HEK293T (cell line): ENCODE data around the gene BCOR.

Experiments used
- CTCF ChIA-PET: fragments of 350-600 bp; formaldehyde crosslinking; extraction: SDS; loops from one replicate; lab custom pipeline; 2021; ENCODE audit warnings: antibody characterized with exemption, inconsistent platforms; lab: Yijun Ruan, JAX
- POLR2A ChIA-PET: fragments of 350-600 bp; formaldehyde crosslinking; extraction: SDS; loops from one replicate; lab custom pipeline; 2020; ENCODE audit warnings: antibody characterized with exemption, inconsistent platforms; lab: Yijun Ruan, JAX
- DNase-seq: peaks from one replicate; pipeline ENCODE4 v3.0.0; 2012; ENCODE audit warnings: mixed read lengths; ENCODE audit errors: extremely low spot score
- ARNT ChIP-seq: fragments of 450-650 bp; IDR thresholded peaks from 2 replicates; pipeline ENCODE4 v1.6.1; 2017; ENCODE audit warnings: mild to moderate bottlenecking
- BHLHE40 ChIP-seq: fragments of 450-650 bp; IDR thresholded peaks from 2 replicates; pipeline ENCODE4 v1.6.1; 2016; ENCODE audit warnings: mild to moderate bottlenecking, moderate library complexity, borderline replicate concordance
- CTBP1 ChIP-seq: fragments of 450-650 bp; IDR thresholded peaks from 2 replicates; pipeline ENCODE4 v1.6.1; 2016; ENCODE audit warnings: borderline replicate concordance
- ELF4 ChIP-seq: fragments of 450-650 bp; IDR thresholded peaks from 2 replicates; pipeline ENCODE4 v1.6.1; 2017; ENCODE audit warnings: antibody characterized with exemption
- FOXA1 ChIP-seq: fragments of 450-650 bp; IDR thresholded peaks from 2 replicates; pipeline ENCODE4 v1.6.1; 2016; ENCODE audit warnings: mild to moderate bottlenecking
- FOXK2 ChIP-seq: fragments of 450-650 bp; IDR thresholded peaks from 2 replicates; pipeline ENCODE4 v1.6.1; 2016; ENCODE audit warnings: mild to moderate bottlenecking
- FOXM1 ChIP-seq: fragments of 450-650 bp; IDR thresholded peaks from 2 replicates; pipeline ENCODE4 v1.6.1; 2017; ENCODE audit warnings: mild to moderate bottlenecking, borderline replicate concordance
- HDGF ChIP-seq: fragments of 450-650 bp; IDR thresholded peaks from 2 replicates; pipeline ENCODE4 v1.6.1; 2017; ENCODE audit warnings: antibody characterized with exemption, borderline replicate concordance
- L3MBTL2 ChIP-seq: fragments of 450-650 bp; conservative IDR thresholded peaks from 2 replicates; pipeline ENCODE4 v1.6.1; 2016; ENCODE audit warnings: mild to moderate bottlenecking
- LEF1 ChIP-seq: fragments of 450-650 bp; IDR thresholded peaks from 2 replicates; pipeline ENCODE4 v1.6.1; 2017; ENCODE audit warnings: mild to moderate bottlenecking, borderline replicate concordance
- NFRKB ChIP-seq: fragments of 450-650 bp; IDR thresholded peaks from 2 replicates; pipeline ENCODE4 v1.6.1; 2016; ENCODE audit warnings: mild to moderate bottlenecking, moderate library complexity
- SP1 ChIP-seq: fragments of 450-650 bp; IDR thresholded peaks from 2 replicates; pipeline ENCODE4 v1.6.1; 2017
- SUZ12 ChIP-seq: fragments of 450-650 bp; IDR thresholded peaks from 2 replicates; pipeline ENCODE4 v1.6.1; 2016; ENCODE audit warnings: mild to moderate bottlenecking
- TARDBP ChIP-seq: fragments of 450-650 bp; IDR thresholded peaks from 2 replicates; pipeline ENCODE4 v1.6.1; 2016
- ZNF384 ChIP-seq: fragments of 450-650 bp; IDR thresholded peaks from 2 replicates; pipeline ENCODE4 v1.6.1; 2016
- TF ChIP-seq, protein P1 (sequence below): fragments of 450-650 bp; IDR thresholded peaks from 2 replicates; pipeline ENCODE4 v1.6.1; 2016

Gene BCOR

DNA sequence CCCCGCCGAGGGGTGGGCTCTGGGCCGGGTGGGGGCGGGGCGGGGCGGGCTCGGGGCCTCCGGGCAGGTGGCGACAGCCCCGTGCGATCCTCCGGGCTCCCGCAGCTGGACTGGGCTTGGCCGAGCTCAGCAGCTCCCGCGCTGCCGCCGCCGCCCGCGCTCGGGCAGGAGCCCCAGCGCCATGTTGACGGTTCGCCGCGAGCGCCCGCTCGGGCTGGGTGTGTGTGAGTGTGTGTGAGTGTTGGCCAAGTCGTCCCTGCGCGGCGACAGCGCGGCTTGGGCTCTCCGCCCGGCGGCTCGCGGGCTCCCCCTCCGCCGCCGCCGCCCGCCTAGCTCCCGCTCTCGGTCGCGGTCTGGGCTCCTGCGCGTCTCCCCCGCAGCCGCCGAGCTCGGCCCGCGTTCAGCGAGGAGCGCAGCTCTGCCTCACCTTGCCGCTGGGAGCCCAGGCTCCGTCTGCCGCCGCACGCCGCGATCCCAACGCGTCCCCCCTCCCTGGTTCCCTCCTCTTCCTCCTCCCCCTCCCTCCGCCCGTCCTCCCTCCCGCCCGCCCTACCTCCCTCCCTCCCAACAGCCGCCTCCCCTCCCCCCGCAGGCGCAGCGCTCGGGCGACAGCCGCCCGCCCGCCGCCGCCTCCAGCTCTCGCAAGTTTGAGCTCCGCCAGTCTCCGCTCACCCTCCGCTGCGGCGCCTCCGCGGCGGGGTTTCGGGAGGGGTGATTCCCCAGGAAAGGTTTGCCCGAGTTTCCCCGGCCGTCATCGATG lies at the start of gene BCOR:
BCOR (minus strand) TSS at position 455 of the 760 bp plus-strand sequence. CDS start 20,029 bp downstream, outside the sequence.
- POLR2A ChIA-PET = interaction anchor here (0.6 to 3.8 kb wide), 16 partner anchors 8 to 1294 kb away, joined by 3 to 34 read pairs (median 4); no protein-coding TSS in a partner anchor
- peak; percentile 66 for DNase-seq
- no peak for TF ChIP-seq NFRKB
- TF ChIP-seq SUZ12 = no peak
- TF ChIP-seq ELF4 = no peak
- TF ChIP-seq ARNT = peak; percentile 44; the same call in 1 of the 2 replicates
- TF ChIP-seq FOXM1 = no peak
- TF ChIP-seq FOXA1 = no peak
- TF ChIP-seq BHLHE40 = no peak
- no peak for TF ChIP-seq L3MBTL2
- CTCF ChIA-PET = no interaction called here

DNA sequence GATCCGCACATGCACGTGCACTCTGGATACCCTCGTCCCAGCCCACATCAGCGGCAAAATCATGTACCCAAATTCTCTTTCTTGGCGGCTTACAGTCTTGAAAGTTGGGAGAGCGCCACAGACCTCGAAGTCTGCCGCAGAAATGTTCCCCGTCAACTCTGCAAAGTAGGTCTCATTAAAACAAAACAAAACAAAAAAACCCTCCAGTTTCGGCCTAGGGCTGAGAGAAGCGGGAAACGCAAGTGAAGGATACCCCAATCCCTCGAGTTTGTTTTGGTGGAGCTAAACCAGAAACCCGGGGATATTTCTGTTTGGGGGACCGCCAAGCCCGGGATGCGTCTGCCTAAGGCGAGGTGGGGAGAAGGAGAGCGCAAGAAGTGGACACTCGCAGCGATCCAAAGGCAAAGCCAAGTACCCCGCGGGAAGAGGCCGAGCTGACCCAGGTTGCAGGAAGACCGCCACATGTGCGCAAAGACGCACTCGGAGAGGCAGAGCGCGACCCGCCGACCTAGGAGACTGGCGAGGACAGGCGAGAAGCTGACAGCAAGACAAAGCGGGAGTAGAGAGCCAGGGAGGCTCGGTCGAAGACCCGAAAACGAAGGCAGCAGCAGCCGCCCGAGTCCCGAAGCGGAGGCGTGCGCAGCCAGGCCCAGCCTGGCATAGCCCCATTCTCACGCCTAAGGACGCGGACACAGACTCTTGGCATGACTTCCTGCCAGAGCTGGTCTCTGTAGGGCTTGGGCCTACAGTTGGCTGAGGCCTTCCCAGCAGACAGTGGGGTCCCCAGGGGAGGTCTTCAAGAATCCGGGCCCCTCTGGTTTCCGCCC lies 49.6 kb upstream of the BCOR start:
- no peak for TF ChIP-seq FOXM1
- TF ChIP-seq, protein P1, sequence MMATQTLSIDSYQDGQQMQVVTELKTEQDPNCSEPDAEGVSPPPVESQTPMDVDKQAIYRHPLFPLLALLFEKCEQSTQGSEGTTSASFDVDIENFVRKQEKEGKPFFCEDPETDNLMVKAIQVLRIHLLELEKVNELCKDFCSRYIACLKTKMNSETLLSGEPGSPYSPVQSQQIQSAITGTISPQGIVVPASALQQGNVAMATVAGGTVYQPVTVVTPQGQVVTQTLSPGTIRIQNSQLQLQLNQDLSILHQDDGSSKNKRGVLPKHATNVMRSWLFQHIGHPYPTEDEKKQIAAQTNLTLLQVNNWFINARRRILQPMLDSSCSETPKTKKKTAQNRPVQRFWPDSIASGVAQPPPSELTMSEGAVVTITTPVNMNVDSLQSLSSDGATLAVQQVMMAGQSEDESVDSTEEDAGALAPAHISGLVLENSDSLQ = no peak
- TF ChIP-seq L3MBTL2 = peak; percentile 28; the same call in 1 of the 2 replicates
- POLR2A ChIA-PET = interaction anchor here (0.7 to 2.9 kb wide), 10 partner anchors 21 to 134 kb away, joined by 3 to 24 read pairs (median 4); no protein-coding TSS in a partner anchor
- CTCF ChIA-PET = interaction anchor here (0.7 kb wide), 1 partner anchor 90 kb away, joined by 3 read pairs; no protein-coding TSS in a partner anchor
- DNase-seq = no peak

DNA sequence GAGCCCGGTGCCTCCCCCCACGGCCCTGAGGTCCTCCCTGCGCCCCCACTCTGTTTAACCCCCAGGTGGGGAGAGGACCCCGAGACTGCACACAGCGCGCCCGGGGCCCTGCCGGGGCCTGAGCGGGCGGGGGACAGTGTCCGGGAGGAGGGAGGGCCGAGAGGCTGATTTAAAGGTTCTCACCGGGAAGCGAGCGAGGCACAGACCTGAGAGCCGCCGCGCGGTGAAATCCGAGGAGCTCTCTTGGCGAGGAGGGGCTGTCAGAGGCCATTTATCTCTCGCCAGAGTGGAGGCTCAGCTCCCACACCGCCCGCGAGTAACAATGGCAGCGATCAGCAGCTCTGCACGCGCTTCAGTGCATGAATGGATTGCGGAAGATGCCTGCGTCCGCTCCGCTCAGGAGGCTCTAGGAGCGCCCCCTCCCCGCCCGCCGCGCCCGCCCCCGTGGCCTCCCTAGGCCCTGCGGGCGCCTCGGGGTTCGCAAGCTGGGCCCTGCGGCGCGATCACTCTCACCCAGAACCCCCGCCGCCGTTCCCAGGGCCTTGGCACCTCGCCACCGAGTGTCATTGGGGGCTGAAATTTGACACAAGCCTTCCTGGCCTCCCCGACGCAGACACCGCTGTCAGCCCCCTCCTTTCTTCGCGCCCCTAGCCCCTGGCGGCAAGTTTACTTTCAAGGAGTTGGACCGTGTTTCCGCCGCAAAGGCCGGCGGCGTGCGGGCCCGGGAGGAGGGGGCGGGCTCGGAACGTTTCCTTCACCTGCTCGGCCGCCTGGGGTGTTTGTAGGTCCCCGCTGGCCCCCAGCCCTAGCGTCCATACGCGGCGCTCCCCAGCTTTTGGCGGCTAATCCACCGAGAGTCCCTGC lies 48.7 kb upstream of the BCOR start:
- POLR2A ChIA-PET = interaction anchor here (0.6 to 2.9 kb wide), 13 partner anchors 9 to 480 kb away, joined by 3 to 24 read pairs (median 4); no protein-coding TSS in a partner anchor
- TF ChIP-seq LEF1 = no peak
- TF ChIP-seq FOXM1 = no peak
- TF ChIP-seq BHLHE40 = no peak
- TF ChIP-seq SP1 = no peak
- no peak for TF ChIP-seq FOXK2
- TF ChIP-seq ELF4 = no peak
- no peak for TF ChIP-seq CTBP1
- no peak for TF ChIP-seq ARNT
- no peak for TF ChIP-seq FOXA1
- no peak for TF ChIP-seq NFRKB
- TF ChIP-seq, protein P1 = peak; percentile 87
- TF ChIP-seq SUZ12 = no peak
- peak; percentile 88; the same call in 1 of the 2 replicates for TF ChIP-seq L3MBTL2
- no peak for TF ChIP-seq HDGF
- no peak for TF ChIP-seq TARDBP
- CTCF ChIA-PET = no interaction called here
- no peak for DNase-seq

DNA sequence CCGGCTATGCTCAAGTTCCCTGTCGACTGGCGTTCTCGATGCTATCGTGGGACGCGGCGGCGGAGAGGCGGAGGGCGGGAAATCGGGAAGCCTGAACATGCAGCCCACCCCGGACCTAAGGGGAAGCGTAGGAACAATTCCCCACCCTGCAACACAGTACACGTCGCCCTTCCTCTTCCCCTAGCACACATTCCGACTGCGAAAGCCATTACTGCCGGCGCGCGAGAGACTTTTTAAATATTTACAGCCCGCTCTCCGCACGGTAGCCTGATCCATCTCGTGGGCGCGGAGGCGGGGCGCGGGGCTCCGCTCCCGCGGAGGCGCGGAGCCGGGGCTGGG lies 48.1 kb upstream of the BCOR start:
- no peak for DNase-seq
- no peak for TF ChIP-seq FOXM1
- no peak for TF ChIP-seq ZNF384
- TF ChIP-seq FOXK2 = no peak
- no peak for TF ChIP-seq CTBP1
- TF ChIP-seq L3MBTL2 = peak; percentile 78
- ChIA-PET CTCF (no interaction called here), POLR2A (interaction anchor here (1.1 to 2.9 kb wide), 11 partner anchors 9 to 133 kb away, joined by 3 to 24 read pairs (median 4); partner anchors contain the start of gene BCOR)

DNA sequence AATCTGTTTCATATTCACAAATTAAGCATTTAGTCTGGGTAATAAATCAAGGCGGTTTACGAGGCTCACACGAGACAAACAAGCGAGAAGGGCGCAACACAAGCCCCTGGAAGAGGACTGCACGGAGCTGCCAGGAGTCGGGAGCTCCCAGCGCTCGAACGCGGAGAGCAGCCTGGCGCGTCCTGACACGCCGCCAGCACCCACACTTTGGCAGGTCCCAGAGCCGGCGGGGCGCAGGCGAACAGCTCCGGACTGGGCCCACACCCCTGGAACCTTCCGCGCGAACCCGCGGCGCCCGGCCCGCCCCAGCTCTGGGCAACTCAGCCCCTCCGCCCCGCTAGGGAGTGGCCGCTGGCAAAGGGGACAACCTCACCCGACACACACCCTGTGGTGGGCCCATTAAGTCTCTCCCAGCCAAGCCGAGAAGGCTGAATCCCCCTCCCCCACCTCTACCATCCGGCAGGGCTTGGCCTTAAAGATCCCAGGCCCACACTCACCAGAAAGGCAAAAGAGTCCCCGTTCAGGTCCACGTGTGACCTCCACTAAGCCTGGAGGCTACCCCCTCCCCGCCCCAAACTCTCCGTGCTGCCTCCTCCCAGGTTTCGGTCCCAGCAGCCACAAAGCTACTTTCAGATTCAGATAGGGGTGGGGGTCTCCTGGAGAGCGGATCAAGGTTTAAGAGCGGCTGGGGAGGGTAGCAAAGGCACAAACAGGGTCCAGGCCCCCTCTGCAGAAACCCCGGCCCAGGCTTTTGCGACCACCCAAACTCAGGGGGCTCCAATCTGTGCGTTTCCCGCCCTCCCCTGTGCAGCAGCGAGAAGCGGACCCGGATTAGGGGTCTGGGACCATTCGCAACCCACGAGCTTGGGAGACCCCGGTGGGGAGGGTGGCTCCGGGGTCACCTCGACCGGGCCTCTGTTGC lies 47.5 kb upstream of the BCOR start:
- POLR2A ChIA-PET = interaction anchor here (0.6 to 2.9 kb wide), 15 partner anchors 8 to 311 kb away, joined by 3 to 24 read pairs (median 4); partner anchors contain the start of gene BCOR
- no peak for DNase-seq
- TF ChIP-seq, protein P1 = peak; percentile 70; the same call in 1 of the 2 replicates
- TF ChIP-seq FOXK2 = no peak
- CTCF ChIA-PET = no interaction called here
